ENCODE measurements around the gene TMEM273. TPM values are rescaled to one million over a fixed set of nuclear protein-coding genes. Genes with fewer than 3 reads are reported as not detected.
A peak's percentile ranks its signal among the peaks of the same experiment; 100 is the strongest.
"Not testable (repeated sequence)": the region's sequence is repeated elsewhere in the genome, so short reads cannot be mapped to it uniquely, and the experiment has no call there.

TMEM273 gene
- total RNA-seq, 4 donors from 2014 or later = 11.6 to 36.8 (median 25.1) TPM

DNA sequence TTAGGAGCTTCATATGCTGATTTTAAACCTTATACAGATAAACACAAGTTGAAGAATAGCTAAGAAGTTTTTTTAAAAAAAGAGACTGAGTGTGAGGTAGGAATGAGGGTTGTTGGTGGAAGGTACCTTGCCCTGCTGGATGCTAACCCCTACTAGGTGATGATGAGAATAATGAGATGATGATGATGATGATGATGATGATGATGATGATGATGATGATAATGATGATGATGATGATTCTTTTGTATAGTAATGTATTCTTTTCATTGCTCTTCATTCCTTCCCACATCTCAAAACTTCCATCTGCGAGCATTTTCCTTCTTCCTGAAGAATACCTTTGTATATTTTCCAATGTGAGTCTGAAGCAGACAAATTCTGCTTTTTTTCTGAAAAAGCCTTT, 14.1 kb upstream of the TMEM273 start:
- H3K4me1 ChIP-seq = no peaks in the 10 kb centered on the region
- TF ChIP-seq POLR2A (IDR thresholded peaks at IDR 0.05; ENCODE audit: low read depth) (no peak), POLR2AphosphoS5 (IDR thresholded peaks at IDR 0.05) (no peak), CTCF (IDR thresholded peaks at IDR 0.05) (no peak), EP300 (IDR thresholded peaks at IDR 0.05) (no peak)
- no peak overlapping the region for H3K4me3 ChIP-seq
- WGBS = 95% methylated on average over 1 of the region's 1 CpG
- H3K9me3 ChIP-seq = no peaks in the 10 kb centered on the region
- no peak overlapping the region for H3K27ac ChIP-seq (replicated peaks in 1 of 4)
- no peaks in the 10 kb centered on the region for H3K36me3 ChIP-seq
- intact Hi-C loops (cut with DNase I) = no loop called here
- peaks cover 0 to 11% (median 0%) of the 10 kb centered on the region in 4 donors for H3K27me3 ChIP-seq
- DNase-seq (ENCODE audit: extremely low spot score) = no peak

DNA sequence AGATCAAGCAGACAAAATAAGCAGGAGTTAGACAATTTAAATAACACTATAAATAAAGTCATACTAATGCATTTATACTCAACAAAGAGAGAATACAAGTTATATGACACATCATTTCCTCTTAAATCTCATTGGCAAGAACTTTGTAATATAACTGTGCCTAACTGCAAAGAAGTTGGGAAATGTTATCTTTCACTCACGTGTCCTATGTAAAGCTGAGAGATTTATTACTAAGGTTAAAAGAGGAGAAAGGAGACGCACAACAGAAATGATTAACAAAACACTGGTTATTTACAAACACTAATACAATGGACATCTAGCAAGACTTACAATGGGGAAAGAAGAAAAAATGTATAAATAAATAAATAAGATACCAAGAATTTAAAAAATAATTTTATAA, 12.7 kb upstream of the TMEM273 start:
- Histone ChIP-seq H3K4me3 (no peak overlapping the region), H3K36me3 (no peaks in the 10 kb centered on the region), H3K27me3 (peaks cover 0 to 13% (median 0%) of the 10 kb centered on the region in 4 donors), H3K9me3 (no peaks in the 10 kb centered on the region), H3K4me1 (no peaks in the 10 kb centered on the region), H3K27ac (replicated peaks in 1 of 4) (no peak overlapping the region)
- DNase-seq (ENCODE audit: extremely low spot score) = no peak
- TF ChIP-seq POLR2A (IDR thresholded peaks at IDR 0.05; ENCODE audit: low read depth) = no peak
- TF ChIP-seq EP300 (IDR thresholded peaks at IDR 0.05) = no peak
- TF ChIP-seq POLR2AphosphoS5 (IDR thresholded peaks at IDR 0.05) = no peak
- TF ChIP-seq CTCF (IDR thresholded peaks at IDR 0.05) = no peak
- WGBS = 56% methylated on average over 2 of the region's 2 CpGs
- intact Hi-C loops (cut with DNase I) = no loop called here

GRCh38 chr10:49197171-49197570, 9.0 kb upstream of the TMEM273 start:
- no peak overlapping the region for H3K4me3 ChIP-seq
- H3K4me1 ChIP-seq = no peaks in the 10 kb centered on the region
- intact Hi-C loops (cut with DNase I) = no loop called here
- no peak for DNase-seq (ENCODE audit: extremely low spot score)
- no peak overlapping the region for H3K27ac ChIP-seq (replicated peaks in 1 of 4)
- no peaks in the 10 kb centered on the region for H3K36me3 ChIP-seq
- H3K9me3 ChIP-seq = no peaks in the 10 kb centered on the region
- no peak for TF ChIP-seq EP300 (IDR thresholded peaks at IDR 0.05)
- TF ChIP-seq CTCF (IDR thresholded peaks at IDR 0.05) = no peak
- TF ChIP-seq POLR2AphosphoS5 (IDR thresholded peaks at IDR 0.05) = no peak
- no peak for TF ChIP-seq POLR2A (IDR thresholded peaks at IDR 0.05; ENCODE audit: low read depth)
- 83% methylated on average over 5 of the region's 6 CpGs for WGBS
- H3K27me3 ChIP-seq = peaks cover 0 to 8% (median 0%) of the 10 kb centered on the region in 4 donors

- H3K36me3 ChIP-seq; H3K4me3 ChIP-seq; H3K4me1 ChIP-seq; intact Hi-C loops (cut with DNase I); H3K27ac ChIP-seq (replicated peaks in 1 of 4); H3K27me3 ChIP-seq; DNase-seq (ENCODE audit: extremely low spot score); H3K9me3 ChIP-seq: not testable (repeated sequence)
- WGBS = 92% methylated on average over 4 of the region's 4 CpGs
These were observed 7.7 kb upstream of the TMEM273 start for GRCh38 chr10:49195864-49196263.

DNA sequence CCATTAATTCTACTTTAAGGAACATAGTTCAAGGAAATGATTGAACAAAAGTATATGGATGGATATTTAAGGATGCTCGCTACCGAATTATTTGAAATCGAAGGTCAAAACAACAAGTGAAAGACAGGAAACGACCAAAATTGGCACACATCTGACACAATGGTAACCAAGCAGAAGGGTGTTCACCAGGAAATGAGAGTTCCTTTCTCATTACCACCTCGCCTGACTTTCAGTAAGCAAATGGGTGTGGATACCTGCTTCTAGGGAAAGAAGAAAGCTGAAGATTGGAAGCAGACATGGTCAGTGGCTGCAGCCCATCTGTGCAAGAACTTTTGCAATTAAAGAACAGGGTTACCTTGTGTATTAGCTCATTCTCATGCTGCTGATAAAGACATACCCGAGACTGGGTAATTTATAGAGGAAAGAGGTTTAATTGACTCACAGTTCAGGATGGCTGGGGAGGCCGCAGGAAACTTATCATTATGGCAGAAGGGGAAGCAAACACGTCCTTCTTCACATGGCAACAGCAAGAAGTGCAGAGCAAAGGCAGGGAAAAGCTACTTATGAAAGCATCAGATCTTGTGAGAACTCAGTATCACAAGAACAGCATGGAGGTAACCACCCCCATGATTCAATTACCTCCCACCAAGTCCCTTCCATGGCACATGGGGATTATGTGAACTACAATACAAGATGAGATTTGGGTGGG, 6.2 kb upstream of the TMEM273 start:
- no peaks in the 10 kb centered on the region for H3K36me3 ChIP-seq
- peaks cover 0 to 18% (median 0%) of the 10 kb centered on the region in 4 donors for H3K27me3 ChIP-seq
- H3K27ac ChIP-seq (replicated peaks in 1 of 4) = peak overlapping the region in 3 of 4 donors; percentile 32 to 47 (median 39)
- 70% methylated on average over 8 of the region's 8 CpGs for WGBS
- intact Hi-C loops (cut with DNase I) = no loop called here
- peaks cover 2 to 11% (median 8%) of the 10 kb centered on the region in 4 donors for H3K4me1 ChIP-seq
- no peaks in the 10 kb centered on the region for H3K9me3 ChIP-seq
- H3K4me3 ChIP-seq = no peak overlapping the region
- TF ChIP-seq POLR2AphosphoS5 (IDR thresholded peaks at IDR 0.05) (peak; percentile 26 to 34), CTCF (IDR thresholded peaks at IDR 0.05) (no peak)
- no peak for DNase-seq (ENCODE audit: extremely low spot score)
